Mammary epithelial cell (primary cell): Measurements from ENCODE around the gene TASP1.

ENCODE experiments used
- EZH2 ChIP-seq: IDR thresholded peaks from 2 replicates; pipeline ENCODE4 v1.6.1; 2012; ENCODE audit warnings: low read length, inconsistent platforms, borderline replicate concordance
- TF ChIP-seq, protein P1 (sequence below), 2 donors: IDR thresholded peaks in 1 of 2; conservative IDR thresholded peaks in 1 of 2; 2 replicates each; pipeline ENCODE4 v1.5.1; 2011 to 2012; ENCODE audit warnings: inconsistent platforms in 2 of 2, low read length in 2 of 2, mild to moderate bottlenecking in 2 of 2, control low read depth in 1 of 2, low read depth in 1 of 2; ENCODE audit not compliant: insufficient read depth in 1 of 2; ENCODE audit errors: extremely low read depth in 1 of 2

DNA sequence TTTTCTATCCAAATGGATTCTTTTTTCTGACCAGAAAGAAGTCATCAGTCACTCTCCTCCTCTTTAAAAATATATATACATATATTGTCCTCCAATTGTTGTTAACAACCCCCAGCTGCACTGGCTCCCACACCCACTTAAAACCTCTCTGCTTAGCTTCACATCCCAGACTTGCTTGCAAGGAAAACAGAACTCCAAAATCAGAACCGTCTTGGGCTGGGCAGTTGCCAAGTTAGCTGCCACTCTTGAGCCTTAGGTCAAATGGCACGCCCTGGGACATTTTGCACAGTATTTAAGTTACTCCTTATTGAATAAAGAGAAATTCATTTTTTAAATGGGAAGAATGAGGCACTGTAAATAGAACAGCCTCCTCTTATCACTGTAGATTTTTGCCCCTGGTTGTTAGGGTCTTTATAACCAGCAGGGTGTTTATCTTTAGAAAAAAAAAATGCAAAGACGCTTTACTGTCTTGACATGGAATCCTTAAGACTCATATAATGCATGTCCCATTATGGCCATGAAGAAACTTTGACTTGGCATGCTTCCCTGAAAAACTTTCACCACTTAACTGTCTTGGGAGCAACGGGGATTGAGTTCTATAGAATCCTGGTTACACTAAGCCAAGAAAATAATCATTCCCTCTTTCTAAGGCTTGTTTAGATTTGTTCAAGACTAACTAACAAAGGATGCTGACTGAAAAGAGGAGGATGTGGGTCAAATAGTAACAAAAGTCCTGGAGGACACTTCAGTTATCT, 213.2 kb downstream of the TASP1 start:
- TF ChIP-seq, protein P1, sequence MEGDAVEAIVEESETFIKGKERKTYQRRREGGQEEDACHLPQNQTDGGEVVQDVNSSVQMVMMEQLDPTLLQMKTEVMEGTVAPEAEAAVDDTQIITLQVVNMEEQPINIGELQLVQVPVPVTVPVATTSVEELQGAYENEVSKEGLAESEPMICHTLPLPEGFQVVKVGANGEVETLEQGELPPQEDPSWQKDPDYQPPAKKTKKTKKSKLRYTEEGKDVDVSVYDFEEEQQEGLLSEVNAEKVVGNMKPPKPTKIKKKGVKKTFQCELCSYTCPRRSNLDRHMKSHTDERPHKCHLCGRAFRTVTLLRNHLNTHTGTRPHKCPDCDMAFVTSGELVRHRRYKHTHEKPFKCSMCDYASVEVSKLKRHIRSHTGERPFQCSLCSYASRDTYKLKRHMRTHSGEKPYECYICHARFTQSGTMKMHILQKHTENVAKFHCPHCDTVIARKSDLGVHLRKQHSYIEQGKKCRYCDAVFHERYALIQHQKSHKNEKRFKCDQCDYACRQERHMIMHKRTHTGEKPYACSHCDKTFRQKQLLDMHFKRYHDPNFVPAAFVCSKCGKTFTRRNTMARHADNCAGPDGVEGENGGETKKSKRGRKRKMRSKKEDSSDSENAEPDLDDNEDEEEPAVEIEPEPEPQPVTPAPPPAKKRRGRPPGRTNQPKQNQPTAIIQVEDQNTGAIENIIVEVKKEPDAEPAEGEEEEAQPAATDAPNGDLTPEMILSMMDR (conservative IDR thresholded peaks at IDR 0.05 in 1 of 2, IDR thresholded peaks at IDR 0.05 in 1 of 2; ENCODE audit: extremely low read depth in 1 of 2, insufficient read depth in 1 of 2, low read depth in 1 of 2, low read length in 2 of 2), result no peak
- TF ChIP-seq EZH2, result no peak
